ENCODE results near the gene GORASP1.

DNA sequence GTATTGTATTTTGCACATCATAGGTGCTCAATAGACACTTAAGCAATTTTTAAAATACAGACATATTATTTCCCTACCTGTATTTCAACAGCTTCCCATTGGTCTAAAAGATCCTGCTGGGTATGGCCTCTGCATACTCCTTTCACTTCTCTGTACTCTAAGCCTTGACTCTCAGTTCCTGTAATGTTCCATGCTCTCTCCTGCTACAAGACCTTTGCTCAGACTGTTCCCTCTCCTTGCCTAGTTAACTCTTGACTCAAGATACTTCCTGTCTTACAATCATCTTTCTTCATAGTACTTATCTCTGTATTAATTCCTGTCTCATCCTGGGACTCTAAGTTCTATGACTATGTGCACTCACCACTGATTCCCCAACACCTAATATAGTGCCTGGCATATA, 57.4 kb downstream of the GORASP1 start:
- TF ChIP-seq, protein P1, sequence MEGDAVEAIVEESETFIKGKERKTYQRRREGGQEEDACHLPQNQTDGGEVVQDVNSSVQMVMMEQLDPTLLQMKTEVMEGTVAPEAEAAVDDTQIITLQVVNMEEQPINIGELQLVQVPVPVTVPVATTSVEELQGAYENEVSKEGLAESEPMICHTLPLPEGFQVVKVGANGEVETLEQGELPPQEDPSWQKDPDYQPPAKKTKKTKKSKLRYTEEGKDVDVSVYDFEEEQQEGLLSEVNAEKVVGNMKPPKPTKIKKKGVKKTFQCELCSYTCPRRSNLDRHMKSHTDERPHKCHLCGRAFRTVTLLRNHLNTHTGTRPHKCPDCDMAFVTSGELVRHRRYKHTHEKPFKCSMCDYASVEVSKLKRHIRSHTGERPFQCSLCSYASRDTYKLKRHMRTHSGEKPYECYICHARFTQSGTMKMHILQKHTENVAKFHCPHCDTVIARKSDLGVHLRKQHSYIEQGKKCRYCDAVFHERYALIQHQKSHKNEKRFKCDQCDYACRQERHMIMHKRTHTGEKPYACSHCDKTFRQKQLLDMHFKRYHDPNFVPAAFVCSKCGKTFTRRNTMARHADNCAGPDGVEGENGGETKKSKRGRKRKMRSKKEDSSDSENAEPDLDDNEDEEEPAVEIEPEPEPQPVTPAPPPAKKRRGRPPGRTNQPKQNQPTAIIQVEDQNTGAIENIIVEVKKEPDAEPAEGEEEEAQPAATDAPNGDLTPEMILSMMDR (conservative IDR thresholded peaks at IDR 0.05; ENCODE audit: low read length) = no peak
- TF ChIP-seq EZH2phosphoT487 (IDR thresholded peaks at IDR 0.05; ENCODE audit: borderline replicate concordance, low read depth, low read length) = no peak

Data from OCI-LY7 (cell line).